Fibroblast of the conjunctiva (primary cell): Measurements from ENCODE around the gene CEMIP.
"Not testable (repeated sequence)": the region's sequence is repeated elsewhere in the genome, so short reads cannot be mapped to it uniquely, and the experiment has no call there.

ENCODE experiments used
- DNase-seq: peaks from one replicate; pipeline ENCODE4 v3.0.0-alpha.2; 2010; ENCODE audit warnings: low read depth

CEMIP gene

DNA sequence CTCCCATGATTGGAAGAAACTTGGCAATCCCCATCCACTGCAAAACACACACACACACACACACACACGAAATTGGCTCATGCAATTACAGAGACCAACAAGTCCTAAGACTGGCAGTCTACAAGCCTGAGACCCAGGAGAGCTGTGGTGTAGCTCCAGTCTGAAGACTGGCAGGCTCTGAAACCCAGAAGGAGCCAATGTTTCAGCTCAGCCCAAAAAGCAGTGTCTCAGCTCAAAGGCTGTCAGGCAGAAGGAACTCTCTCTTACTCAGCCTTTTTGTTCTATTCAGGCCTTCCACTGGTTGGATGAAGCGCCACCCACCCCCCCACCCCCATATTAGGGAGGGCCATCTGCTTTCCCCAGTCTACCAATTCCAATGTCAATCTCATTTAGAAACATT is 178.4 kb downstream of the CEMIP start:
- DNase-seq = no peak

DNA sequence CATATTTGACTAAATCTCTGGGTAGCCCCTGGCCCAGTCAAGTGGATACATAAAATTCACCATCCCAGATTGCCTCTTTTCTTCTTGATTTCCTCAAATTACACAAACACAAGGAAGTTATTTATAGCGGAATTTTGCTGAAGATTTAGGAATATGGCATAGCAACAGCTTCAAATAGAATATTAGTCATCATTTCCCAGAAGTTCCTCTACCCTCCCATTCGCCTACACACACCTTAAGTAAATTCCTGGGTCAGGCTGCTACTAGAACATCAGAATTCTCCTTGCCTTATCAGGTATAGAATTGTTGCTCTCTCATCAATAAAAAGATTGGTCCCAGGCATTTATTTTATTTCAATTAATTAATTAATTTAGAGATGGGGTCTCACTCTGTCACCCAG is 178.8 kb downstream of the CEMIP start:
- no peak for DNase-seq

DNA sequence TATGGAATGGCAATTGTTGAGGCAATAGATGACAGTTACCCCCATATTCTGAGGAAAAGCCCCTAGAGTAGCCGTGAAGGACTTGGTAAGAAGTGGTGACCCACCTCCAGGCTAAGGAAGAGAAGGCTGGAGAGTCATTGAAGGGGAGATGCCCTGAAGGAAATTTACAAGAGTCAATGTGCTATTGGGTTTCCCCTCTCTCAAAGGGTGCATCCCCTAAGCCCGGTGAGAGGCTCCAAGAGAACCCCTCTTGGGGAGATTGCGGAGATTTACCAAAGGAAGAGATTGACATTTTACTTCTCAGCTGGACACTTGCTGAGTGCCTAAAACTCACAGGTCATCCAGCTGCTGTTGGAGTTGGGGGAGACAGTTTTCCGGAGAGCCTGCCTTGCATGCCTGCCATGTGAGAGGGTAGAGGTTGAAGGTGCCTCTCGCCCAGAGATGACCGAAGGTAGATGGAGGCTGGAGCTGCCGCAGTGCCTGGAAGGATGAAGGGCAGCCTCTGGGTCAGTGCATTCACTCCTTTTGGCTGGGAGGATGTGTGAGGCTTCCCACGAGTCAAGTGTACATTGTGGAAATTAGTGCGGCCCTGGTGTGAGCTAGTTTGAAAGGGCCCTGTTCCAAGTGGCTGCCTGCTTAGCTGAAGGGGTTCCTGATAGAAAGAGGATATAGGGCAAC is 179.8 kb downstream of the CEMIP start:
- DNase-seq = no peak

DNA sequence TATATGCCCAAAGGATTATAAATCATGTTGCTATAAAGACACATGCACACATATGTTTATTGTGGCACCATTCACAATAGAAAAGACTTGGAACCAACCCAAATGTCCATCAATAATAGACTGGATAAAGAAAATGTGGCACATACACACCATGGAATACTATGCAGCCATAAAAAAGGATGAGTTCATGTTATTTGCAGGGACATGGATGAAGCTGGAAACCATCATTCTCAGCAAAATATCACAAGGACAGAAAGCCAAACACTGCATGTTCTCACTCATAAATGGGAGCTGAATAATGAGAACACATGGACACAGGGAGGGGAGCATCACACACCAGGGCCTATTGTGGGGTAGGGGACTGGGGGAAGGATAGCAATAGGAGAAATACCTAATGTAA is 186.3 kb downstream of the CEMIP start:
- not testable (repeated sequence) for DNase-seq

DNA sequence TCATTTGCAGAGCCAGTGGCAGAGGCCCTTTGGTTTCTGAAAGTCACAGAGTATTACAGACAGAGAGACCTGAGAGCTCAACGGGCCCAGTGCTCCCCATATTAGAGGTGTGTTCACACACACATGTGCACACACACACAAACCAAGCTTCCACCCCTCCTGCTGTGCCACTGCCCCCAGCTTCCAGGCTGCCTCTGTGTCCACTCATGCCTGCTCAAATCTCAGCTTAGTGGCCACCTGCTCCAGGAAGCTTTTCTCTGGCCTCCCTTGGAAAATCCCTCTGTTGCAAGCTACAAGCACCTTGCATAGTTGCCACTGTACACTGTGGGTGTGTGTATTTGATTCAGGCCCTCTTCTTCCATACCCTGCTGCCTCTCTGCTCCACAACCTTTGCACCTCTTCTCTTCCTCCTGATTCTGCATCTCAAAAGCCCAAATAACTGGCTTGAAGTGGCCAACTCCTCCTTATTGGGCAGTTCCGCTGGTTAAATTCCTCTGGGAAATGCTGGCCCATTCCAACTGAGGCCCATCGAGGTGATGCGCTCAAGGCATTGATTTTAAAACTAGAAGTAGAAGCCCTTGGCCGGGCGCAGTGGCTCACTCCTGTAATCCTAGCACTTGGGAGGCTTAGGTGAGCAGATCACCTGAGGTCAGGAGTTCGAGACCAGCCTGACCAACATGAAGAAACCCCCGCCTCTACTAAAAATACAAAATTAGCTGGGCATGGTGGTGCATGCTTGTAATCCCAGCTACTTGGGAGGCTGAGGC is 187.4 kb downstream of the CEMIP start:
- DNase-seq = no peak

DNA sequence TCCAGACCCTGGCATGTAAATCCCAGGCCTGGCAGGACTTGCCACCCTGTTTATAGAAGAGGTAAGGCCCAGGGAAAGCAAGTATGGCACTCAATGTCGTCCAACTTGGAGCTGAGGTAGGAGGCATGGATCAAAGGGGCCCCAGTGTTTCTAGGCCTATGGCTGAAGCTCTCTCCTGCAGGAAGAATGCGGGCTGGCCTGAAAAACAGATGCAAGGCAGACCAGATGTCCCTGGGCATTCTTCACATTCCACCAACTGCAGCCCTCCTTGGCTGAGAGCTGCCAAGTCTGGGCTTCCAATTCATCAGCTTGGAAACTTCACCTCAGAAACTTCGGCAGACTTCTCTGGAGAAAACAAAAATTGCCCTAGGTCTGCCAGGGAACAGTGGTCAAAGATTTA is 188.3 kb downstream of the CEMIP start:
- no peak for DNase-seq

DNA sequence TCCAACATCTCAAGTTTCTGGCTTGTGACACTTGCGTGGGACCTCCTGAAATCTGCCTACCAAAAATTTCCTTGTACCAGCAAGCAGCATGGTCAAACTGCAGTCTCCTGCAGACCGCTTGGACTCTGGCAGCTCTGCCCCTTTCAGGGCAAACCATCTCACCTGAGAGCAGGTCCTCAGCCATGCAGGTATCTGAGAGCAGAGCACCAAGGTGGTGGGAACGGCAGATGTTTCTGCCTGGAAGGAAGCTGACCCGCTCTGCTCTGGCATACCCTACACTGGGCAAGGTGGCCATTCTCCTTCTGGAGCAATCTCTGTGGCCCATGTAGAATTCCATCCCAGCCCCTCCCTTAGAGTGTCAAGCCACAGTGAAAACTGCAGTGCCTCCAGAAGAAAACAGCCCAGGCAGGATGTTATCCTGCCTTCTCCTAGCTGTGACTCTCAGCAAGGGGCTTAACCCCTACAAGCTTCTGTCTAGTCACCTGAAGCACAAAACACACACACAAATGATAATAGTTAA is 188.9 kb downstream of the CEMIP start:
- no peak for DNase-seq

DNA sequence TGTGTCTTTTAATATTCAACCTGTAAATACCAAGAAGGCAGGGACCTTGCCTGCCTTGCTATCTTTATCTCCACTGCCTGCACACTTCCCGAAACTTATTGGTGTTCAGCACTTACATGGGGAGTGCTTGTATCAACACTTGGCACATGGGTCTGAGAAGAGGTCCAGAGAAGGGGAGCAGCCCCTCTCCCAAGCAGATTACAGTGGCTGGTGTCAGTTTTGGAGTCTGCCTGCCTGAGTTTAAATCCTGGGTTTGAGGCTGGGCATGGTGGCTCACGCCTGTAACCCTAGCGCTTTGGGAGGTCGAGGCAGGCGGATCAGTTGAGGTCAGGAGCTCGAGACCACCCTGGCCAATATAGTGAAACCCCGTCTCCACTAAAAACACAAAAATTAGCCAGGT is 190.1 kb downstream of the CEMIP start:
- no peak for DNase-seq

DNA sequence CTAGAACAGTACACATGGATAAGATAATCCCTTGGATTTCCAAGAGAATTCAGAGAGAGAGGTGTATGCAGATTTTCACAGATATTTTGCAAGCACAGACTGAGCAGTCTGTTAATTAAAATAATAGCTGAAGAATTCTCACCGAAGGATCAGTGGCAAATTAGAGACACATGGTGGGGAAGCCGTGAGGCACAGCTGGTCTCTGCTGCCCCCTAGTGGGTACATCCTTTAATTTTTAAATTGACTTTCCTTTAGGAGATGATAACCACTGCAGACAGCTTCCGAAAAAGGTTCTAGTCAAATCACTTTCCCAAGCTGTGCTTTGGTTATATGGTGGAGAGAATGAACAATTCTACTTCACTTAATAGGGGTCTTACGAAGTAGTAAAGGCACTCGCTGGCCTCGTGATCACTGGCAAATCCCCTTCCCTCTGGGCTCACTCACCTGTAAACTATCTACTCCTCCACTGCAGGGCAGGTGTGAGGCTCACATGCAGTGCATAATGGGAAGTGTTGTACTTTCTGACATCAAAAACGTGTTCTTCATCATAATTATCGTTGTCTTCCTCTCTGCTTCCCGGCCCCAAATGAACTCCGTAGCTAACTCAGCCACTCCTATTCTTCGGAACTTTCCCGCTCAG is 191.0 kb downstream of the CEMIP start:
- DNase-seq = no peak

DNA sequence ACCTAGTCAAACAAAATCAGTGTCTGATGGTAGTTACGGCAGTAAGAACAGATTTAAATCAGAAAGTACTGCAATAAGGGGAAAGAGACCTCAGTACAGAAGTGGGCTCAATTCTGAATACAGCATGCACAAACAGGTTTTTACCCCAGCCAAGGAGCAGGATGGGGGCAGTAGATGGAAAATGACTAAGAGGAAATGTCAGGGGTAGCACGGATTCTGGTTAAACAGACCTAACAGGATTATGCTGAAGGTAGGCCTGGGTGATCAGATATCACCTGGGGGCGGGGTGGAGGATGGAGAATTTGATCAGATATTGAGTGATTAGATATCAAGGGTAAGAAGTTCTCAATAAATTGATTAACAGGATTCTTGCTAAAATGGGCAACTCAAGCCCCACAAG is 191.5 kb downstream of the CEMIP start:
- DNase-seq = no peak

DNA sequence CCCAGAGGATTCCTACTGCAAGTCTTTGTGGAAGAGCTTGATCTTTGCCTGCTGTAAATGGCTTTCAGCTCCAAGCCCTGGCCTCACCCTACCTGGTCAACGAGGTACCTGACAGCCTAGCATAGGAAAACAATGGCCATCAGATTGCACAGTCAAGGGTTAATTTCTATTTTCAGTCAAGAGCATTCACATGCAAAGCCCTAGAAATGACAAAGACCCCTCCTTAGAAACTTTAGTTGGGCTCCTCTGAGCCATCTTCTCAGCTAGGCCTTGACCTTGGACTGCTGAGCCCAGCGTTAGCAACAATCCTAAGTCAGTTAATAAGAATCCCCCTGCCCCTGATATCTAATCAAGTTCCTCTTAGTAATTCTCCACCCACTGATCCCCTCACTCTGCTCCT is 192.0 kb downstream of the CEMIP start:
- DNase-seq = no peak

DNA sequence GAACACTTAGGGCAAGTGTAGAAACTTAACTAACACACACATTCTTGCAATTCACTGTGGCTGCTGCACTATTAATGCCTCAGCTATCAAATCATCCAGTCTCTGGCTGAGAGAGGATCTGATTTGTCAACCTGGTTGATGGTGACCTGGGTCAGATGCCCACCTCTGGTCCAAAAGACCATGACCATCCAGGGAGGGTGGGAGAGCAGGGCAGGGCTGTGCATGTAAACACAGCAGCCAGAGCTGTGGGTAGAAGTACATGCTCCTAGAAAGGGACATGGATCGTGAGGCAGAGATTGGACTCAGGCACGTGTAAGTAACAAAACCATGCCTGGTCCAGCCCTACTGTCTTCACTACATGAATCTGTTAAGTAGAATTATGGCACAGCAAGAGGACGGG is 193.1 kb downstream of the CEMIP start:
- DNase-seq = no peak

DNA sequence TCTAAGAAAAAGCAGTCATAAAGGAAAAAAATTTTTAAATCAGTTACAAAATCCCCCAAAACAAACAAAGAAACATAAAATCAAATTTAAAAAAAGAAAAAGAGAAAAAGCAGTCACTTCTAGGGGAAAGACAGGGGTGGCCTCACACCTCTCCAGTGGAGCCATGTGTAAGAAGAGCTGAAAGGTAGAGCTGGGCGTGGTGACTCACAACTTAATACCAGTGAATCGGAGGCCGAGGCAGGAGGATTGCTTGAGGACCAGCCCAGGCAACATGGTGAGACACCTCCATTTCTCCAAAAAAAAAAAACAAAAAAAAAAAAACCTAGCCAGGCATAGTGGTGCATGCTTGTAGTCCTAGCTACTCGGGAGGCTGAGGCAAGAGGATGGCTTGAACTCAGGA is 195.7 kb downstream of the CEMIP start:
- DNase-seq = no peak

DNA sequence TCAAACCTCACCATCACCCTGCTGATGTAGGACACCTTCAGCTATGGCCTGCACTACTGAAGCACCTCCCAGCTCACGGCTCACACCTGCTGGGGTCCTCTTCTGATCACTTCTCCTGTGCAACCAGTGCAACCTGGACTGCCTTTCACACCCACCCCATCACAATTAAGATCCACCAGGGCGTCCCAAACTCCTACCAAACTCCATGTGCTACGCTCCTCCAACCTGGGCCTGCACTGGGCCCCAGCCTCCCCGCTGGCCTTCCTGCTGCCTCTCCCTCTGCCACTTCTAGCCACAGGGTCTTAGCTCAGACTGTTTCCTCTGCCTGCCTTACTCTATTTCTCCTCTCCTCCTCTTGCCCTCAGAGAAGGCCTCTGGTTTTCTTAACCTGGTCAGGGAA is 197.7 kb downstream of the CEMIP start:
- DNase-seq = no peak

DNA sequence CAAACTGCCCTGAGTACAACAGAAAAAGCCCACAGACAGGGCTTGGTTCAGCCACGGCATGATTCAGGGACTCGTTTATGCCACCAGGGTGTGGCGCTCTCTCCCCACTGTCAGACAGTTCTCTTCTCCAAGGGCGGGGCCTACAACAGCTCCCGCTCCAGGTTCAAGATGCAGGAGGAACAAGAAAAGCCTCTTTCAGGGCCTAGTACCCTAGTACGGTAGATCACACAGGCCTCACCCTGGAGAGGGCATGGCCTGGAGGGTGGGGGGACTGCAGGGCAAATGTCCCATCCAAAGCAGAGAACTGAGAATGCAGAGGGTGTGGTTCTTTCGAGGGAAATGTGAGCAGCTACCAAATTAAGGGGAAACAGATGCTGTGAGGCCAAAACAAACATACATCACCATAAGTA is 198.5 kb downstream of the CEMIP start:
- peak; percentile 75 for DNase-seq

DNA sequence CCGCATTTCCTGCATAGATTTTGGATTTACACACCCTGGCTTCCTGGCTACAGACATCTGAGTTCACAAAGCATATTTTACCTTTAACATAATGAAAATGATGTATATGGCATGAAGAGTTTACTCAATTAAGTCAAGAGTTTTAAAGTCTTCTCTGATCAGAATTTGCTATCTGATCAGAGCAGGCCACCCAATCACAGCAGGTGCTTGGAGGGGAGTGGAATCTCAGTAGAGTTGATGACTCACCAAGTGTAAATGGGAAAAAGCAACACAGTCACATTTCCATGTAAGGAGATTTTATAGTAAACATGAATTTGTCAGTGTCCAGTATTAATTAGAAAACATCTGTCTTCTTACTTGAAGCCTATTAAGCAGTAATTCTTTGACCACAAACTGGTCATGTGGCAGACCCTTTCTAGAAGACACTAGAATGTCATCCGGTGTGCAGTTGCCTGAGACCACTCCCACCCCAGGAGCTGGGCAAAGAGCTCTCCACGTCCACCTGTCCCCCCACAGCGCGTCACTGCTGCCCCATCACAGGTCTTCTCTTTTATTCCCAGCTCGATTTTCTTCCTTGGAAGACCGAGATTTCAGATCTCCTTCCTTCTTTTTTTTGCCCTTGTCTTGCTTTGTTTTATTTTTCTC is 199.6 kb downstream of the CEMIP start:
- DNase-seq = no peak

DNA sequence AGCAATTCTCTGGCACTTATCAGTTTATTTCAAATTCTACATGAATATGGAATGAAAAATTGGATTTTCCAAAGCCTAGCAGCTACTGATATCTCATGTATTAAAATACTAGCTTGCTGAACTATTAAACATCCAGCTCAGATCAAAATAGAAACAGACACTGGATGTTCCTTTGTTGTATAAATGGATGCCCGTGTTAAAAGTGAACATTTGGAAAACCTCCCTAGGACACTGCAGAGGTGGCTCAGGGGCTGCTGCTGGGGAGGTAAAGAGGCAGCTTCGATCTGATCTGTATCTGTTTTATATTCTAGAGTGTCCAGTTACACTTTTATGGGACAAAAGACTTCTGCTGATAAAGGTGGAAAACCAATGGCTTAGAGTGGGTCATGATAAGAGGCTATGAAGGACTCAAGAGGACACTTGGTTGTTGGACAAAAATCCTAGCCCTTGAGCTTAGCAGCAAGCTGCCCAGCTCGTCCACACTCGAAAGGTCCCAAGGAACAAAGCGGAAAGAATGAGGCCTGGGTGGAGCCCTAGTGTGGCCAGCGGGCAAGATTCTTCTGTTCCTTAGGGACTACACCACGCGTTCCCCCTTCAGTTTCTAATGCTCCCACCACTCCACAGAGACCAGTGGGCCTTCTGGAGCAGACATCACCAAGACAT is 200.5 kb downstream of the CEMIP start:
- DNase-seq = no peak

DNA sequence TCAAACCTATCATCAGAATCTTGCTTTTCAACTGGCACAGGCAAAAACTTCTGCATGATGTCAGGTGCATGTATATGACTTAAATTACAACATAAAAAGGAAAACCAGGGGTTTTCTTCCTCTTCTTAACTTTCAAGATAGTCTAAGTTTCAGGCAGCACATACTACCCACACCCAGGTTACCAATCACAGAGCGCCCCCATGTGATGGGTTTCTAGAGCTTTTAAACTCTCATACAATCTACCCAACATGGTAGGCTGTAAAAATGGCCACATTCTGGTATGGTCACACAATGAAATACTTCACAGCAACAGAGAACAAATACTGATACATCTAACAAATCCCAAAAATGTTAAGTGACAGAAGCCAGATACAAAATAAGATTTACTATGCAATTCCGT is 203.0 kb downstream of the CEMIP start:
- no peak for DNase-seq

DNA sequence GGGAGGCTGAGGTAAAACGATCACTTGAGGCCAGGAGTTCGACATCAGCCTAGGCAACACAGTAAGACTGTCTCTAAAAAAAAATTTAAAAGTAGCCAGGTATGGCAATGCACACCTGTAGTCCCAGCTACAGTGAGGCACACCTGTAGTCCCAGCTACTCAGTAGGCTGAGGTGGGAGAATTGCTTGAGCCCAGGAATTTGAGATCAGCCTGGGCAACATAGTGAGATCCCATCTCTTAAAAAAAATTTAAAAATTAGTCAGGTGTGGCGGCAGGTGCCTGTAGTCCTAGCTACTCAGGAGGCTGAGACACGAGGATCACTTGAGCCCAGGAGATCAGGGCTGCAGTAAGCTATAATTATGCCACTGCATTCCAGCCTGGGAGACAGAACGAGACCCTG is 203.7 kb downstream of the CEMIP start:
- DNase-seq = no peak

DNA sequence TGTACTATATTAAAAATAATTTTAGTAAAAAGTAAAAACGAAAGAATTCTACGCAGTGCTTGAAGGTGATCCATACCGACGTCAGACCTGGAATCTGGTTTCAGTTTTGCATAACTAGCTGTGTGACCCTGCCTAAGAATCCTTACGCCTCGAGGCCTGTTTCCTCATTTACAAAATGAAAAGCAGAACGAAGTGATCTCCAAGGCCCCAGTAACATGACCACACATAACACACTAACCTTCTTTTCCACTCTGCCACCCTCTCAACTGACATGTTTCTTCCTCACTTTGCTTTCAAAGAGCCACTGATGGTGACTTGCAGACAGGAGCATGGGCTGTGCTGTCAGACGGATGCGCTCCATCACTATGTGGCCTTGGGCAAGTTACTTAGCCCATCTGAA is 205.7 kb downstream of the CEMIP start:
- DNase-seq = no peak

DNA sequence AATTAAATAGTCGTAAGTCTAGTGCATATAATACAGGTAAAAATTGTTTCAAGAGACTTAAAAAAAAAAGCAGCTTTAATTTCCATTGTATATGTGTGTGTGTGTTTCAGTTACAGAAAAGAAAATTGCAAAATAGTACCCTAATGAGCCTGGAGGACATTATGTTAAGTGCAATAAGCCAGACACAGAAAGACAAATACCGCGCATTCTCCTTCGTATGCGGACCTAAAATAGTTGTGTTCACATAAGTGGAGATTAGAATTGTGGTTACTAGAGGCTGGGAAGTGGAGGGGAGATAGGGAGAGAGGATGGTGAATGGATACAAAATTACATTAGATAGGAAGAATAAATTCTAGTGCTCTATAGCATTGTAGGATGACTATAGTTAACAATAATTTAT is 206.8 kb downstream of the CEMIP start:
- no peak for DNase-seq

DNA sequence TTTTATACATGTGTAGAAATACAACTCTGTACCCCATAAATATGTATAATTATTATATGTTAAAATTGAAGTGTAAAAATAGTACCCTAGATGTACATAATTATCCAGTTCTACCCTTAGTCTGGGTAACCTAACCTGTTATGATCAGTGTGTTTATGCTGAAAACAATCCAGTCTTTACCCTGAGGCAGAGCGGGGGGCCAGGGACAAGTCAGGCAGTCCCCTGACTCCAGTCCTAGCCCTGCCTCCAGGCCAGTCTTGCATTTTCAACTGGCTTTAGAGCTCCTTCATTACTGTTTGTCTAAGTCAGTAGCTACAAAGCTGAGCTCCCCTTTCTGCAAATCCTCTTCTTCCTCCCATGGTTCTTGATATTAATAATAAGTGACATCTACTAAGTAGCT is 207.3 kb downstream of the CEMIP start:
- DNase-seq = no peak
